GM12892 (cell line): ENCODE data around the gene MRTFB.

ENCODE experiments used
- POLR2A ChIP-seq: IDR thresholded peaks from 2 replicates; pipeline ENCODE4 v1.6.1; 2011; ENCODE audit warnings: low read depth, low read length, control low read depth
- POLR2AphosphoS5 ChIP-seq: IDR thresholded peaks from 2 replicates; pipeline ENCODE4 v1.6.1; 2011; ENCODE audit warnings: low read depth, low read length, control low read depth

DNA sequence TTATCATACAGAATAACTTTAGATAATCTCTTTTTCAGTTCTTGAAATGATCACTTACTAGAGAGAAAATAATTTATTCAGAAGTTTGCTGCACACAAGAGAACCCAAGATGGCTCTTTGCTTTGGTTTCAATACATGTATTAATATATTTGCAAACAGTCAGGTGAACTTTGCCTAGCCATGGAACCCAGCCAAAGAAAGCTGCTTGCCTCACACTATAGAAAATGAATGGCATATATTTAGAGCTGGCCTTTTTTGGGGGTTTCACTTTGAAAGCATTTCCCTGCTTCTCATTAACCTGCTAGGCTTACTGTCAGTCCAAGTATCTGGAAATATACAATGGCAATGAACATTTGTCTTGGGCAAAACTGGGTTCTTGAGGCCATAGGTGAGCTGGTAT is 75.3 kb downstream of the MRTFB start:
- TF ChIP-seq POLR2AphosphoS5 (no peak), POLR2A (no peak)
